Testis (tissue), 2 donors: ENCODE data around the gene GP1BB.

ENCODE experiments used
- CTCF ChIP-seq, 3 experiments: fragments of 450-650 bp in 2 of 3; fragments of 200-600 bp in 1 of 3; sonication (generic) in 1 of 3; IDR thresholded peaks; one replicate each; pipeline ENCODE4 v1.5.1; 2016 to 2019; ENCODE audit warnings: antibody characterized with exemption in 3 of 3, mild to moderate bottlenecking in 2 of 3, moderate library complexity in 1 of 3
- POLR2A ChIP-seq: fragments of 450-650 bp; IDR thresholded peaks from one replicate; pipeline ENCODE4 v1.6.1; 2017; ENCODE audit warnings: antibody characterized with exemption, mild to moderate bottlenecking, moderate library complexity

- TF ChIP-seq CTCF (IDR thresholded peaks at IDR 0.05) (no peak), POLR2A (no peak)
Observed at GRCh38 chr22:19764636-19765476, 41.5 kb downstream of the GP1BB start.
